ENCODE measurements around the gene TREML2.

The TREML2 gene

GRCh38 chr6:41150671-41151070 lies 50.3 kb downstream of the TREML2 start:
- no peak for DNase-seq (ENCODE audit: low read depth in 2 of 2)

- no peak for DNase-seq (ENCODE audit: low read depth in 2 of 2)
Measured at GRCh38 chr6:41147917-41148316, 53.0 kb downstream of the TREML2 start.

Data from stimulated activated CD4-positive, alpha-beta T cell treated with anti-CD3 and anti-CD28 coated beads, Interleukin-12 subunit alpha, Interleukin-12 subunit beta, amount 100 ng/mL, for 24 hours (primary cell).